ENCODE results near the gene LAMA2. TPM values are rescaled to one million over a fixed set of nuclear protein-coding genes. Genes with fewer than 3 reads are reported as not detected.

LAMA2 gene
- total and polyA plus RNA-seq, 2 of the 8 experiments (the other 6 are each of a cell fraction or from before 2014, with no cell fraction given): 1.3 to 3.8 TPM

GRCh38 chr6:129238991-129239390 is 356.1 kb downstream of the LAMA2 start (continued):
- TF ChIP-seq CHD7 (IDR thresholded peaks at IDR 0.05; ENCODE audit: insufficient replicate concordance, low read length): no peak
- TF ChIP-seq PHF8 (conservative IDR thresholded peaks at IDR 0.05; ENCODE audit: low read depth, low read length): no peak
- TF ChIP-seq CHD2 (IDR thresholded peaks at IDR 0.05; ENCODE audit: low read length): no peak
- TF ChIP-seq CHD1 (IDR thresholded peaks at IDR 0.05; ENCODE audit: low read depth, low read length): no peak
